GM21390 (cell line): ENCODE measurements around the gene GIPR.

Source experiments
- ATAC-seq: cut with Tn5 transposase; IDR thresholded peaks from one replicate; pipeline ENCODE4 v1.9.1; 2021; ENCODE audit not compliant: unreplicated experiment

Gene GIPR

DNA sequence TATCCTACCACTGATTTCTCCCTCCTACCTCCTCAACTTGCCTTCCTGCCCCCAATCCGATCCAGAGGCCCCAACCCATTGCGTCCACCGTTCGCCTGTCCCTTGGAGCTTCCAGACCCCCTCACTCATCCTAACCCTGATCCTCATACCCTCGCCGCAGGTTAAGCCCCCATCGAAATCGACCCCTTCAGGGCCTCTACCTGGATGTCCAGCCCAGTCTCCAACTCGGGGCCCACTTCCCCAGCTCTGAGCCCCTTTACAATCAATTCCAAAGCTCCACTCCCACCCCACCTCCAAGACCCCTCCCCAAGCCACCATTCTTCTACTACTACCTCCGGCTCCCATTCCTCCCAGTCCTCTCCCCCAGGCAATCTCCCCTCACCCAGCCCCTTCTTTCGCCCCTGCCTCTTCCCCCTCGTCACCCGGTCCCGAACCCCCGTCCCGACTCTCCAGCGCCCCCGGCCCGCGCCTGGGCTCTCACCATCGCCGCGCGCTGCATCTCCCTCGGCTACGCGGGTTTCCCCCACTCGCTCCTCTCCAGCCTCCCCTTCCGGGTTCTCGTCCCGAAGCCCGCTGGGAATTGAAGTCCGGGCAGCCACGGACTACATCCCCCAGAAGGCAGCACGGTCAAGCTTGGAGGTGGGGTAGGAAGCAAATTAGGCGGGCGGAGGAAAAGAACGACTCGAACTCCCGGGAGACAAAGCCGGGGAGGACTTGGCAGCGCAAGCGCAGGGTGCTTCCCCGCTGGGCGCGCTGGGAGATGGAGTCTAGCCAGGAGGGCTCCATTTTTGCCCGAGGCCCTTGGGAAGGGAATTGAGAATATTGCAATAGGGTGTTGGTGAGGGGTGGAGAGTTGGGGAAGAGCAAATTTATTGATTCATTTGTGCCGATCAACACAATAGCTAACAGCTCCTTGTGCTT lies 62.6 kb downstream of the GIPR start, which contains the start of gene FBXO46:
TSS of gene FBXO46 (minus strand) at position 529 of the 921 bp plus-strand sequence. CDS start 17,401 bp downstream, outside the sequence.
- ATAC-seq, result peak; percentile 86
